GM12865 (cell line): ENCODE measurements around the gene PSTPIP1.
A peak's percentile ranks its signal among the peaks of the same experiment; 100 is the strongest.

Source experiments
- DNase-seq: peaks from one replicate; pipeline ENCODE4 v3.0.0; 2010; ENCODE audit warnings: low read depth
- H3K4me3 ChIP-seq: 2 replicates; pipeline ENCODE4 v1.5.1; 2011; ENCODE audit warnings: mild to moderate bottlenecking, low read depth, low read length, control low read depth
- CTCF ChIP-seq: IDR thresholded peaks from 2 replicates; pipeline ENCODE4 v1.5.1; 2011; ENCODE audit warnings: low read length, control low read depth, low read depth, inconsistent platforms; ENCODE audit not compliant: insufficient read depth; ENCODE audit errors: missing control alignments

Gene PSTPIP1

GRCh38 chr15:76994971-76995945, at the start of gene PSTPIP1:
TSS of gene PSTPIP1 (plus strand) at chr15:76995126. CDS start at chr15:76995574, 448 bp downstream.
- H3K4me3 ChIP-seq = peak within 1 kb of the TSS; percentile 55
- DNase-seq = peak; percentile 81
- no peak for TF ChIP-seq CTCF

- TF ChIP-seq CTCF = no peak
- H3K4me3 ChIP-seq = no peak overlapping the region
- DNase-seq = no peak
These were observed 49.3 kb upstream of the PSTPIP1 start for GRCh38 chr15:76945494-76946093.

GRCh38 chr15:76947454-76947853, 47.5 kb upstream of the PSTPIP1 start:
- no peak for DNase-seq
- no peak for TF ChIP-seq CTCF
- H3K4me3 ChIP-seq = no peak overlapping the region

GRCh38 chr15:76951220-76951619, 43.7 kb upstream of the PSTPIP1 start:
- no peak for DNase-seq
- TF ChIP-seq CTCF = no peak
- H3K4me3 ChIP-seq = no peak overlapping the region

- no peak for DNase-seq
- no peak overlapping the region for H3K4me3 ChIP-seq
- no peak for TF ChIP-seq CTCF
These were observed 41.0 kb upstream of the PSTPIP1 start for GRCh38 chr15:76953913-76954312.

- TF ChIP-seq CTCF = no peak
- no peak for DNase-seq
- no peak overlapping the region for H3K4me3 ChIP-seq
These were observed 40.2 kb upstream of the PSTPIP1 start for GRCh38 chr15:76954744-76955143.
